Measurements from ENCODE around the gene ANO8.

The ANO8 gene

DNA sequence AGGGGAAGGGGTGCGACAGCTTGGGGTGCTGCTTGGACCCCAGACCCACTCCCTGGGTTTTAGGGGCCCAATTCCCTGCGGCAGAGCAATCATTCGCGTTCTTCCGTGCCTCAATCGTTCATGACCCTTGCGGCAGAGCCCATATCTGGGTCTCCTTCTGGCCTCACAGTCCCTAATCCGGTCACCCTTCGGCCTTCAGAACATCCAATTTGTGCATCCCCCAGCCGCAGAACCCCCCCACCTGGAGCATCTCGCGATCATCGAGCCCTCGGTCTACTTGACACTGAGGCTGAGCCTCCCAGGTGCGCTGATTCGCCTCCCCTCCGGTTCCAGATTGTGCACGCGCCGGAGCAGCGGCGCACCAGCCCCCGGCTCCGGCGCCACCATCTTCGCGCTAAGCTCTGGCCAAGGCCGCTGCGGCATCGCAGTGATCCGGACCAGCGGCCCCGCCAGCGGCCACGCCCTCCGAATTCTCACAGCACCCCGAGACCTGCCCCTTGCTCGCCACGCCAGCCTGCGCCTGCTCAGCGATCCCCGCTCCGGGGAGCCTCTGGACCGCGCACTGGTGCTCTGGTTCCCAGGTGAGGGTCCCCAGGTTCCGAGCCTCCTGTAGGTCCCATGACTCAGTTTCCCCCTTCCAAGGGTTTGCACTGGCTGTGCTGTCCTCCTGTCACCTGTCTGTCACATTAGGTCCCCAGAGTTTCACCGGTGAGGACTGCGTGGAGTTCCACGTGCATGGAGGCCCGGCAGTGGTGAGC is 3.2 kb upstream of the ANO8 start:
- TF ChIP-seq, protein P1, sequence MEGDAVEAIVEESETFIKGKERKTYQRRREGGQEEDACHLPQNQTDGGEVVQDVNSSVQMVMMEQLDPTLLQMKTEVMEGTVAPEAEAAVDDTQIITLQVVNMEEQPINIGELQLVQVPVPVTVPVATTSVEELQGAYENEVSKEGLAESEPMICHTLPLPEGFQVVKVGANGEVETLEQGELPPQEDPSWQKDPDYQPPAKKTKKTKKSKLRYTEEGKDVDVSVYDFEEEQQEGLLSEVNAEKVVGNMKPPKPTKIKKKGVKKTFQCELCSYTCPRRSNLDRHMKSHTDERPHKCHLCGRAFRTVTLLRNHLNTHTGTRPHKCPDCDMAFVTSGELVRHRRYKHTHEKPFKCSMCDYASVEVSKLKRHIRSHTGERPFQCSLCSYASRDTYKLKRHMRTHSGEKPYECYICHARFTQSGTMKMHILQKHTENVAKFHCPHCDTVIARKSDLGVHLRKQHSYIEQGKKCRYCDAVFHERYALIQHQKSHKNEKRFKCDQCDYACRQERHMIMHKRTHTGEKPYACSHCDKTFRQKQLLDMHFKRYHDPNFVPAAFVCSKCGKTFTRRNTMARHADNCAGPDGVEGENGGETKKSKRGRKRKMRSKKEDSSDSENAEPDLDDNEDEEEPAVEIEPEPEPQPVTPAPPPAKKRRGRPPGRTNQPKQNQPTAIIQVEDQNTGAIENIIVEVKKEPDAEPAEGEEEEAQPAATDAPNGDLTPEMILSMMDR (IDR thresholded peaks at IDR 0.05; ENCODE audit: borderline replicate concordance, insufficient read depth, low read depth, low read length), result no peak
- H3K4me3 ChIP-seq (ENCODE audit: low read depth, low read length), result peak overlapping the region; percentile 78

DNA sequence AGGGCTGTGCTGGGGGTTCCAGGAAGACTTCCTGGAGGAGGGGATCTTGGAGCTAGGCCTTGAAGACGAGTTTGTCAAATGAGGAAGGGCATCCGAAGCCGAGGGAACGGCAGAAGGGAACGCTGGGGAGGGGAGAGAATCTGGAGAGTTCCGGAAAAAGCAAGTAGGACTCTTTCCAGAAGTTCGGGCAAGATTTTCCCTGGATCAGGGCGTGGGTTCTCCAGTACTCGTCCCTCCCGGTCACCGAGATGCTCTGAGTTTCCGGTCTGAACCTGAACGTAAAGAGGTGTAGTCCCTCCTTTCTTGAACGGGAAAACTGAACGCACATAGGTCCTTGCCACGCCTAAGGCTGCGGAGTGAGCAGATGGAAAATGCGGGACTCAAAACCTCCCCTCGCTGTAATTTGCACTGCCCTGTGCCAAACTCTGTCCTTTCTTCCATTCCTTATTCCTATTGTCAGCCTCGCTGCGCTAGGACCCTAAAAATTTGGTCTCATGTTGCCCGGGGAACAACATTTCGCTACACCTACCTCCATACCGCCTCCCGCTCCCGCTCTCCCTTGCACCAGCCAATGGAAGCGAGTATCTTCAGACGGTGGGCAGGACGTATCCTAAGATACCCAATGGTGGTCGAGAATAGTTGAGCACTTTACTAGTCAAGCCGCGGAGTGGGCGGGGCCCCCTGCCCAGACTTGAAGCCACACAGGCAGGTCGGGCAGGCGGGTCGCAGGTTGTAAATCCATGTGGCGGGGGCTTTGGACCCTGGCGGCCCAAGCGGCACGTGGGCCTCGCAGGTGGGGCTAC is 2.4 kb upstream of the ANO8 start, which contains the start of gene GTPBP3:
Gene GTPBP3 (plus strand): TSS at position 682 of the 803 bp plus-strand sequence. CDS start 59 bp downstream, at position 741.
- H3K4me3 ChIP-seq (ENCODE audit: low read depth, low read length), result peak within 1 kb of the TSS; percentile 78
- TF ChIP-seq, protein P1 (IDR thresholded peaks at IDR 0.05; ENCODE audit: borderline replicate concordance, insufficient read depth, low read depth, low read length), result no peak

DNA sequence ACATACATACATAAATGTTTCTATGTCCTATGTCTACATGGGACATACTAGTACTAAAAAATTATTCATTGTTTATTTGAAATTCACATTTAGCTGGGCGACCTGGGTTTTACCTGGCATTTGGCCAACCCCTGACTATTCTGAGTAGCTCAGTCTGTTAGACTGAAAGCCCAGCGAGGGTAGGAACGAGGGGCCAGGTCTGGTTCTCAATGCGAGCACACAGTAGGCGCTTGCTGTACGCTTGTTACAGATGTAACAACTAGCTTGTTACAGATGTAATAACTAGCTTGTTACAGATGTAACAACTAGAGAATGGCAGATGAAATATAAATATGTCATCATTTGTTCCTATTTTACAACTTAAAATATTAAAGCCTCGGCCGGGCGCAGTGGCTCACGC is 920 bp upstream of the ANO8 start:
- no peak overlapping the region for H3K4me3 ChIP-seq (ENCODE audit: low read depth, low read length)

DNA sequence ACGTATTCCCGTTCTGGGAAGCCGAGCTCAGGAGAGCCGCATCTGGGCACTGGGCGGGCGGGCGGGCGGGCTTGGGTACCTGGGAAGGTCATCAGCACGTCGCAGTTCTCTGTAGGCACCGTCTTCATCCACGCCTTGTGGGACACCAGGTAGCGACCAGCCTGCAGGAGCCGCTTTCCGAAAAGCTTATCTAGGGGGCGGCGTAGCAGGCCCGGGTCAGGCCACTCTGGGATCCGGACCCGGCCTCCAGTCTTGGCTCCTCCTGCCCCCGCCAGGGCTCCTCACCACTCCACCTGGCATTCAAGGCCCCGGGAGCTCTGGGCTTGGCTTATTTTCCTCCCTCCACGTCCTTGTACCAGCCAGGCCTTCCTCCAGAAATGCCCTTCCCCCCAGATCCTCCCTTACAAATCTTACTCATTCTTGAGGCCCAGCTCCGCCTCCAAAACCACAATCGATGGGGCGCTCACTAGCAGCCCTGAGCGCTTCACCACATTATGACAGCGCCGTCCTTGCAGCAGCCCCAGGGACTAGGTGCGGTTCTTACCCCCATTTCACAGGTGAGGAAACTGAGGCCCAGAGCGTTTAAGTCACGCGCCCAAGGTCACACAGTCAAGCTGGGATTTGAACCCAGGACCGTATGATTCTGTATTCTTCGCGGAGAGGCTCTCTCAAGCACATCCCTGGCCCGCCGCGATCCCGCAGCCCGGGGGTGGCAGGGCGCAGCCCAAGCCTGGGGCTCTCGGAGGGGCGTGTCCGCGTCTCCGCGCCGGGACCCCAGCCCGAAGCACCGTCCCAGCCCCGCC is 843 bp downstream of the ANO8 start:
- TF ChIP-seq, protein P1 (IDR thresholded peaks at IDR 0.05; ENCODE audit: borderline replicate concordance, insufficient read depth, low read depth, low read length), result 0 out of 2 replicates have a peak, but pooled peaks have one; percentile 1
- peak overlapping the region; percentile 80 for H3K4me3 ChIP-seq (ENCODE audit: low read depth, low read length)

More for the DNA sequence above, 920 bp upstream of the ANO8 start:
- TF ChIP-seq, protein P1 (IDR thresholded peaks at IDR 0.05; ENCODE audit: borderline replicate concordance, insufficient read depth, low read depth, low read length), result no peak

DNA sequence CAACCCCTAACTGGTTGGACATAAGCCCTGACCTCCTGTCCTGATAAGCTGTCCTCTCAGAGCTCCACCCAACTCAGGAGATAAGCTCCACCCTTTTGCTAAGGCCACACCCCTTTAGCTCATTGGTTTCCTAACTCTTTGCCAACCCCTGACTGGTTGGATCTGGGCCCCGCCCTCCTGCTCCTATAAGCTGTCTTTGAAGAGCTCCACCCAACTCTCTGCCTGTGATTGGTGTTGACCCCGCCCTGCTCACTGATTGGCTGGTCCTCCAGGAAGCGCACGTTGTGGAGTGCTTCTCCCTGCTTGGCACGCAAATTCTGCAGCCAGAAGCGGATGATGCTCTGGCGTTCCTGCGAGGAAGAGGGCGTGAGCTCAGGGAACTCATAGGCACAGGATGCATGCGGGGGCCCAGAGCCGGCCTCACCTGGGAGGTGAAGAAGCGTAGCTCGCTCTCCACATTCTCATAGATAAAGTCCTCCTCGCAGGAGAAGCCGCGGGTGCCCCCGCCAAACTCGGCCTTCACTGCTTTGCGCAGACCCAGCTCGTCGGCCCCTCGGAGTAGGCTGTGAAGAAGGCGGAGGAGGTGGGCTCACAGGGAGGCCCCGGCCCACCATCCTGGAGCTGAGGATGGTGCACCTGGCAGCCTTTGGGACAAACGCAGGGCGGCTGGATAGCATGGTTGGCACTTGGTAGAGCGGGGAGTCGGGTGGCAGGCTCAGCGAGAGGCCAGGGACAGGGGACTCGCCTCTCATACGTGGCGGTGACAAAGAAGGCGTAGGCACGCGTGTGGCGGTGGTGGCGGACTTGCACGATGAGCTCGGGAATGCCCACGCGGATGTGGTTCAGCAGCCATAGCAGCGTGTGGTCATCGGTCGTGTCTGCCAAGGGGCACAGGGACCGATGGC is 1.7 kb downstream of the ANO8 start:
- no peak overlapping the region for H3K4me3 ChIP-seq (ENCODE audit: low read depth, low read length)
- TF ChIP-seq, protein P1 (IDR thresholded peaks at IDR 0.05; ENCODE audit: borderline replicate concordance, insufficient read depth, low read depth, low read length), result no peak

DNA sequence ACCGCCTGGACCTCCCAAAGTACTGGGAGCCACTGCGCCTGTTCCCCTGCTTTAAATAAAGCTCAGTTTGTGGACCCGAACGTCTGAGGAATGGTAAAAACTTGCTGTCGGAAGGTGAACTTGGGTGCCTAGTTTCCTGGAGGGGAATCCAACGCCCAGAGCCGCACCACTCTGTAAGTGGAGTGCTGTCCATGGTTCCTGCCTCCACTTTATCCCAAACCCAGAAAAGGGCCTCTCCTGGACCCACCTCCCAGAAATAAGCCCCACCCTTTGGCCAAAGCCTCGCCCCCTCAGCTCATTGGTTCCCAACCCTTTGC is 2.3 kb downstream of the ANO8 start:
- no peak overlapping the region for H3K4me3 ChIP-seq (ENCODE audit: low read depth, low read length)
- TF ChIP-seq, protein P1 (IDR thresholded peaks at IDR 0.05; ENCODE audit: borderline replicate concordance, insufficient read depth, low read depth, low read length), result no peak

Data from GM12875 (cell line).